ENCODE data around the gene SGCA. TPM values are rescaled to one million over a fixed set of nuclear protein-coding genes. Genes with fewer than 3 reads are reported as not detected.

Gene SGCA
- total and polyA plus RNA-seq, 5 donors from 2014 or later, result not detected

DNA sequence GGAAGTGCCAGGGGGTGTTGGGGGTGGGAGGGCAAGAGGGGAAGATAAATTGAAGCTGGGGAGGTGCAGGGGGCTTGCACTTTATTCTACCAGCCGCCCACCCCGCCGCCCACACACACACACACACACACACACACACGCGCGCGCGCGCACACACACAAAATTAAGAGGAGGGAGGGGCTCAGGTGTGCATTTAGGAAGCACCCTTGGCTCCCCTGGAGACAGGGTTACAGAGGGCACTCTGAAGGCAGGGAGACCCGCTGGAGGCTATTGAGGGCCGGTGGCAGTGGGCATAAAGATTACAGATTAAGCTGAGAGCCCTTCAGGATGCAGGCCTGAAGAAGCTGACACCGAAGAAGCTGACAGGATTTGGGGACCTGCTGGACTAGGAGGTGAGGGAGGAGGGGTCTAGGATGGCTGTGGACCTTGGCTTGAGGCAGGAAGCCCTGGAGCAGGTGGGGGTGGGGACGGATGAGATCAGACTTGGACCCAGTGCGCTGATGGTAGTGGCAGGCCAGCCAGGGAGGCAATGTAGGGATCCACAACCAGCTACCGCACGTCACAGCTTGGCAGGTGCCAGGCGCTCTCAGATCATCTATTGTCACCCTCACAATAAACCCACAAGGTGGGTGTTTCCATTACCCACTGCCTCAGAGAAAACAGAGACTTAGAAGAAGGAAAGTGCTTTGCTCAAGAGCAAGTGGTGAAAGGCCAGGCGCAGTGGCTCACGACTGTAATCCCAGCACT is 35.1 kb upstream of the SGCA start:
- peaks cover 6% of the 10 kb centered on the region for H3K36me3 Mint-ChIP-seq
- DNase-seq (no peak), ATAC-seq (ENCODE audit: low read depth in 2 of 2) (no peak)
- peaks cover 12% of the 10 kb centered on the region for H3K27me3 ChIP-seq (ENCODE audit: control insufficient read depth, insufficient read depth, low read length)
- H3K36me3 ChIP-seq (ENCODE audit: control insufficient read depth, insufficient read depth, low read length), result peaks cover 14% of the 10 kb centered on the region
- H3K4me1 ChIP-seq (ENCODE audit: control insufficient read depth, insufficient read depth, low read length, poor library complexity, severe bottlenecking), result peaks cover 22% of the 10 kb centered on the region
- no peaks in the 10 kb centered on the region for H3K9me3 ChIP-seq (ENCODE audit: control insufficient read depth in 2 of 2, low read length in 2 of 2)
- H3K27ac Mint-ChIP-seq, result peak overlapping the region in 1 of 3 donors; percentile 74
- H3K27ac ChIP-seq (ENCODE audit: insufficient read depth, low read length, poor library complexity, severe bottlenecking), result no peak overlapping the region
- peak overlapping the region; percentile 58 to 82 (median 71) for H3K4me3 Mint-ChIP-seq
- H3K4me3 ChIP-seq (ENCODE audit: low read depth, low read length), result no peak overlapping the region
- peaks cover 0 to 2% (median 0%) of the 10 kb centered on the region in 7 donors for H3K9me3 Mint-ChIP-seq
- peaks cover 33% of the 10 kb centered on the region for H3K27me3 Mint-ChIP-seq
- H3K4me1 Mint-ChIP-seq, result peaks cover 3 to 26% (median 10%) of the 10 kb centered on the region in 4 donors

DNA sequence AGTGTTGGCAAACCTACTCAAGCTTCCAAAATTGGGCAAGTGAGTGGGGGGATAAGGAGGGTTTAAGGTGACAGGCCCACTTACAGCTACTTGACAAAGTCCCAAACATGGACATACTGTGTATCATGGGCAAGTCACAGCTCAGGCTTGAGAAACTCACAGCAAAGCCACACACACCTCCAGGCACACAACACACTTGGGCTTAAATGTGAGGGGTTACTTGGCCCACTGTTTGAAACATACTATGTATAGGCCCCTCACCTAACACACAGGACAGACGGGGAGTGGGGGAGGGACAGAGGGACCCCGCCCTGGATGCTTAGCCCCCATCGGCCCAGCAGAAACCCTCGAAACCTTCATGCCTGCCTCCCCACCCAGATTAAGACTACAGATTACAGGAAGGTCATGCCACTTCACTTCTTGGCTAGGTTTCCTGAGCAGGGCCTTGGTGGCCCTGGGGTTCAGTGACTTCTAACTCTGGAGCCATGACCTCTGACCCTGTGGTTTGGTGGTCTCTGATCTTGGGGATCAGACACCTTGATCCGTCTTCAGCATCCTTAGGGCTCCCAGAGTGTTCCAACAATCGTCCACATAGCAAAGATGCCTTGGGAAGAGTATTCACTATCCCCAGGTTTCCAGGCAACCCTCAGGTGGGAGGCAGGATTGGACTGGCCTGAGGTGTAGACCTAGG is 33.6 kb upstream of the SGCA start:
- H3K9me3 ChIP-seq (ENCODE audit: control insufficient read depth in 2 of 2, low read length in 2 of 2), result no peaks in the 10 kb centered on the region
- peaks cover 12% of the 10 kb centered on the region for H3K27me3 ChIP-seq (ENCODE audit: control insufficient read depth, insufficient read depth, low read length)
- peaks cover 29% of the 10 kb centered on the region for H3K36me3 ChIP-seq (ENCODE audit: control insufficient read depth, insufficient read depth, low read length)
- H3K4me3 ChIP-seq (ENCODE audit: low read depth, low read length), result no peak overlapping the region
- H3K27ac ChIP-seq (ENCODE audit: insufficient read depth, low read length, poor library complexity, severe bottlenecking), result no peak overlapping the region
- no peak for ATAC-seq (ENCODE audit: low read depth in 2 of 2)
- peaks cover 22% of the 10 kb centered on the region for H3K4me1 ChIP-seq (ENCODE audit: control insufficient read depth, insufficient read depth, low read length, poor library complexity, severe bottlenecking)
- Mint-ChIP-seq H3K4me1 (peaks cover 3 to 30% (median 11%) of the 10 kb centered on the region in 4 donors), H3K9me3 (peaks cover 0 to 3% (median 0%) of the 10 kb centered on the region in 7 donors), H3K36me3 (peaks cover 16% of the 10 kb centered on the region), H3K4me3 (no peak overlapping the region), H3K27me3 (peaks cover 26% of the 10 kb centered on the region), H3K27ac (peak overlapping the region in 2 of 3 donors; percentile 57 to 69)
- peak in 1 of 3 donors; percentile 14 for DNase-seq

DNA sequence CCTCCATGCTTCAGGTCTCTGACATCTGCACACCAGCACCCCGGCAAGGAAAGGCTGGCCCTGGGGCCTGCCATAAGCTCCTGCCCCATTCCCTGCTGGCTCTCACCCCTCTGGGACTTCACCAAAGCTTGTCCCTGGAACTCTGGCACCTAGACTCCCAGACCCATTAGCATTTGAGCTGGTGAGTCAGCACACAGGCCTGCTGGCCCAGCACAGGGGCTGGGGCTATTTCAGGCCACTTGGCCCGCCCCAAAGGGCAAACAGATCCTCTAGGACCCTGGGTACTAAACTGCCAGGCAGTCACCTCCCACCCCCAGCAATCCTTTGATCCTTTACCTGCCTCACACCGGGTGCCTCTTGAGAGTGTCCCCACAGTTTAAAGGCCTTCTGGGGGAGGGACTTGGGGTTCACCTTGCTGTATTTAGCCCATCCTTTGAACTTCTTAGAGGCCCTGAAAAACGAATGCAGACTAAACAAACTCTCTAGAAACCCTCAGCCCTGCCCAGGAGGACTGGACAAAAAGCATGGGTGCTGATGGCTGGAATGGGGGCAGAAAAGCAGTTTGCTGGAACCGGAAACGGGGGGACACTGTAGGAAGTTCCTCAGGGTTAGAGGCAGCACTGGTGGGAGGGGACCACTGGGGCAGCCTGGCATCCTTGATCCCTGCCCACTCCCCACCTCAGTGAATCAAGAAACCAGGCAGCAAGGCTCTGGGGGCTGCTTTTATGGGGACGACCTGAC is 32.6 kb upstream of the SGCA start:
- peaks cover 39% of the 10 kb centered on the region for H3K36me3 ChIP-seq (ENCODE audit: control insufficient read depth, insufficient read depth, low read length)
- DNase-seq (no peak), ATAC-seq (ENCODE audit: low read depth in 2 of 2) (no peak)
- peaks cover 0 to 3% (median 0%) of the 10 kb centered on the region in 7 donors for H3K9me3 Mint-ChIP-seq
- no peak overlapping the region for H3K27ac ChIP-seq (ENCODE audit: insufficient read depth, low read length, poor library complexity, severe bottlenecking)
- H3K4me3 Mint-ChIP-seq, result no peak overlapping the region
- H3K4me3 ChIP-seq (ENCODE audit: low read depth, low read length), result no peak overlapping the region
- H3K4me1 Mint-ChIP-seq, result peaks cover 0 to 26% (median 13%) of the 10 kb centered on the region in 4 donors
- H3K27me3 ChIP-seq (ENCODE audit: control insufficient read depth, insufficient read depth, low read length), result peaks cover 7% of the 10 kb centered on the region
- H3K27me3 Mint-ChIP-seq, result peaks cover 18% of the 10 kb centered on the region
- H3K36me3 Mint-ChIP-seq, result peaks cover 25% of the 10 kb centered on the region
- peak overlapping the region in 1 of 3 donors; percentile 71 for H3K27ac Mint-ChIP-seq
- peaks cover 22% of the 10 kb centered on the region for H3K4me1 ChIP-seq (ENCODE audit: control insufficient read depth, insufficient read depth, low read length, poor library complexity, severe bottlenecking)
- H3K9me3 ChIP-seq (ENCODE audit: control insufficient read depth in 2 of 2, low read length in 2 of 2), result no peaks in the 10 kb centered on the region

DNA sequence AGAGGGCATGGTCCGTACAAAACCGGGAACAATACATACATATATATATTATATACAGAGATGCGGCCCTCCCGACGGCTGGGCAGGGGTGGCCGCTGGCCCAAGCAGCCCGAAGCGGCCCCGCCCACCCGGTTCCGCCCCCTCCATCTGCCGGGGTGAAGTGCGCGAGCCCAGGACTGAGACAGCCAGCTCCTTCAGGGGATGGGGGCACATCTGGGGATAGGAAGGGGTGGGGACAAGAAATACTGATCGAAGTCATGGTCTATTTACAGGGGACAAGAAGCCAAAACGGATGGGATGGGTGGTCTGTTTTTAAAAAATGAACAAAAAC is 32.1 kb upstream of the SGCA start:
- Histone ChIP-seq H3K27me3 (ENCODE audit: control insufficient read depth, insufficient read depth, low read length) (peaks cover 2% of the 10 kb centered on the region), H3K4me3 (ENCODE audit: low read depth, low read length) (no peak overlapping the region), H3K36me3 (ENCODE audit: control insufficient read depth, insufficient read depth, low read length) (peaks cover 44% of the 10 kb centered on the region), H3K9me3 (ENCODE audit: control insufficient read depth in 2 of 2, low read length in 2 of 2) (no peaks in the 10 kb centered on the region), H3K27ac (ENCODE audit: insufficient read depth, low read length, poor library complexity, severe bottlenecking) (no peak overlapping the region), H3K4me1 (ENCODE audit: control insufficient read depth, insufficient read depth, low read length, poor library complexity, severe bottlenecking) (peaks cover 20% of the 10 kb centered on the region)
- H3K27ac Mint-ChIP-seq, result no peak overlapping the region
- ATAC-seq (ENCODE audit: low read depth in 2 of 2) (no peak), DNase-seq (no peak)
- H3K4me3 Mint-ChIP-seq, result no peak overlapping the region
- peaks cover 15% of the 10 kb centered on the region for H3K27me3 Mint-ChIP-seq
- peaks cover 0 to 3% (median 0%) of the 10 kb centered on the region in 7 donors for H3K9me3 Mint-ChIP-seq
- peaks cover 0 to 25% (median 13%) of the 10 kb centered on the region in 4 donors for H3K4me1 Mint-ChIP-seq
- peaks cover 29% of the 10 kb centered on the region for H3K36me3 Mint-ChIP-seq

DNA sequence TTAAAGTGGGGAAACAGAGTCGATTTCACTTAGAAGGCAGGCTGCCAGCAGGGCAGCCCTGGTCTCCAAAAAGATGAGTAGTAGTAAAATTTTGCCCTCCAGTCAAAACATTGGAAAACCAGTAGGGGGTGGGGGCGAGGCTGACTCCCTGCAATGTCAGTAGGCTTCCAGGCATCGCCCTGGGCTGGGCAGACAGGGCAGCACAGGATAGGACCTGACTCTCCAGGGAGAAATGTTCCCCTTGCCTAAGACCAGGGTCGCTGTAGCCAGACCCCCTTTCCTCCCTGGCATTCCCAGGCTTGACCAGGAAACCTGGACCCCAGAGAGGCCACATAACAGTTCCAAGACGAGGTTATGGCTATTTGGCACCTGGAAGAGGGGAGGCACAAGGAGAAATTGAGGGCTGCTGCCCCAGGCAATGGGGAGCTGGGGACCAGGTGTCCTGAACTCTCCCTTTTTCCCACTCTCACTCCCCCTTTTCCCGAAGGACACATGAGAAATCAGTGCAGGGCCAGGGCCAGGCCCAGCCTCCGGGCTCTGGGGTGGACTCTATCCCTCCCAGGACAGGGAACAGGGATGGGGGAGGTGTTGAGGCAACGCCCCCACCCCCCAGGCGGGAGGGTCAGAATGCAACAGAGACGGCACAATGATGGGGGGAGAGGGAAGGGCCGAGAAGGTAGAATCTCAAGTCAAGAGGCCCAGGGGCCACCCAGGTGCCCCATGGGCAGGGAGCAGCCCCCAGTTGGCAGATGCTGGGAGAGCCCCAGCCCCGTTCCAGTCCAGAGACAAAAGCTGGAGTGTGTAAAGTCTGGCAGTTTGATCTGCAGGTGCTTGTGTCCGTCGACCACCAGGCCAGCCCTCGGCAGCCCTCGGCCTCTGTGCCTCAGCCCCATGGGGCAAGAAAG is 31.3 kb upstream of the SGCA start:
- peaks cover 2% of the 10 kb centered on the region for H3K27me3 ChIP-seq (ENCODE audit: control insufficient read depth, insufficient read depth, low read length)
- Mint-ChIP-seq H3K4me1 (peaks cover 0 to 23% (median 12%) of the 10 kb centered on the region in 4 donors), H3K36me3 (peaks cover 29% of the 10 kb centered on the region), H3K27ac (no peak overlapping the region), H3K27me3 (peaks cover 13% of the 10 kb centered on the region), H3K4me3 (no peak overlapping the region), H3K9me3 (peaks cover 0 to 3% (median 0%) of the 10 kb centered on the region in 7 donors)
- no peak overlapping the region for H3K27ac ChIP-seq (ENCODE audit: insufficient read depth, low read length, poor library complexity, severe bottlenecking)
- DNase-seq (no peak), ATAC-seq (ENCODE audit: low read depth in 2 of 2) (no peak)
- no peak overlapping the region for H3K4me3 ChIP-seq (ENCODE audit: low read depth, low read length)
- H3K36me3 ChIP-seq (ENCODE audit: control insufficient read depth, insufficient read depth, low read length), result peaks cover 51% of the 10 kb centered on the region
- no peaks in the 10 kb centered on the region for H3K9me3 ChIP-seq (ENCODE audit: control insufficient read depth in 2 of 2, low read length in 2 of 2)
- peaks cover 15% of the 10 kb centered on the region for H3K4me1 ChIP-seq (ENCODE audit: control insufficient read depth, insufficient read depth, low read length, poor library complexity, severe bottlenecking)

DNA sequence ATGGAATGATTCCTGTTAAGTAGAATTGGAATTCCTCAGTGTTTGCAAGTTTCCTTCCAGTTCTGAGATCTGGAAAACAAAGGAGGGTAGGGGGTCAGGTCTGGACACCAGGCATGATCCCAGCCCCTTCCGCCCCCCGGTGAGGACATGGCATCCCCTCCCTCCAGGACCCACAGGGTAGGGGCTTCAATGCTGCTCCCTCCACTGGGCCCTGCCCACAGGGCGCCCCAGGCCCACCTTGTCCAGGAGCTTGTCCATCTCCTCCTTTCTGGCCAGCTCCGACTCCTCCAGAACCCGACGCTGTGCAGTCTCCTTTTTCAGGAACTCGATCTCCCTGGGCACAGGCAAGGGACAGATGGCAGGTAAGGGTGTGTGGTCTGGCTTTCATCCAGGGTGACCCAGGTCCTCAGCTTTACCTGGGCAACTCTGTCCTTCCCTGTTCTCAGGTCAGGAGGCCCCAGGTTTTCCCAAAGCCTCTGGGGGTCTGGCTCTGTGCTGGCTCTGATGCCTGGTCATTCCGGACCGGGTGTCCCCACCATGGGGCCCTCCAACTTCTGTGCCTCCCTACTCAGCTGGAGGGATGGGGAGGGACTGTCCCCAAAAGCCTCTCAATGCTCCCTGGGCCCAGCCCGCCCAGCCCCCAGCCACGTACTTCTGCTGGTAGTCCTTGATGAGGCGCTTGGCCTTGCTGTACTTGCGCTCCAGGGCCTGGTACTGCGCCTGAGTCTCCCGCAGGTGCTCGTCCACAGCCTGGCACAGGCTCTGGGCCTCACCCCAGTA is 30.3 kb upstream of the SGCA start:
- peaks cover 38% of the 10 kb centered on the region for H3K36me3 Mint-ChIP-seq
- peak overlapping the region in 1 of 3 donors; percentile 20 for H3K27ac Mint-ChIP-seq
- Histone ChIP-seq H3K27ac (ENCODE audit: insufficient read depth, low read length, poor library complexity, severe bottlenecking) (no peak overlapping the region), H3K36me3 (ENCODE audit: control insufficient read depth, insufficient read depth, low read length) (peaks cover 58% of the 10 kb centered on the region), H3K4me1 (ENCODE audit: control insufficient read depth, insufficient read depth, low read length, poor library complexity, severe bottlenecking) (peaks cover 17% of the 10 kb centered on the region), H3K4me3 (ENCODE audit: low read depth, low read length) (no peak overlapping the region), H3K27me3 (ENCODE audit: control insufficient read depth, insufficient read depth, low read length) (peaks cover 2% of the 10 kb centered on the region), H3K9me3 (ENCODE audit: control insufficient read depth in 2 of 2, low read length in 2 of 2) (no peaks in the 10 kb centered on the region)
- H3K9me3 Mint-ChIP-seq, result peaks cover 0 to 3% (median 0%) of the 10 kb centered on the region in 7 donors
- H3K27me3 Mint-ChIP-seq, result peaks cover 12% of the 10 kb centered on the region
- ATAC-seq (ENCODE audit: low read depth in 2 of 2) (no peak), DNase-seq (no peak)
- no peak overlapping the region for H3K4me3 Mint-ChIP-seq
- peaks cover 6 to 30% (median 22%) of the 10 kb centered on the region in 4 donors for H3K4me1 Mint-ChIP-seq

Measured in CD4-positive, CD25-positive, alpha-beta regulatory T cell (primary cell).